SHP77 treated with DMSO at 0.1 percent for 48 hours (cell line): Measurements from ENCODE around the gene PTPRU.

Source experiments
- DNase-seq: peaks from one replicate; lab custom pipeline; 2025; lab: John Stamatoyannopoulos, UW

The PTPRU gene

GRCh38 chr1:29245876-29246275, 9.6 kb downstream of the PTPRU start:
- DNase-seq: no peak

- DNase-seq: no peak
These were observed 10.7 kb downstream of the PTPRU start for GRCh38 chr1:29247044-29247443.

GRCh38 chr1:29247571-29248273, 11.4 kb downstream of the PTPRU start:
- no peak for DNase-seq

GRCh38 chr1:29248409-29248808, 12.1 kb downstream of the PTPRU start:
- DNase-seq: no peak

DNA sequence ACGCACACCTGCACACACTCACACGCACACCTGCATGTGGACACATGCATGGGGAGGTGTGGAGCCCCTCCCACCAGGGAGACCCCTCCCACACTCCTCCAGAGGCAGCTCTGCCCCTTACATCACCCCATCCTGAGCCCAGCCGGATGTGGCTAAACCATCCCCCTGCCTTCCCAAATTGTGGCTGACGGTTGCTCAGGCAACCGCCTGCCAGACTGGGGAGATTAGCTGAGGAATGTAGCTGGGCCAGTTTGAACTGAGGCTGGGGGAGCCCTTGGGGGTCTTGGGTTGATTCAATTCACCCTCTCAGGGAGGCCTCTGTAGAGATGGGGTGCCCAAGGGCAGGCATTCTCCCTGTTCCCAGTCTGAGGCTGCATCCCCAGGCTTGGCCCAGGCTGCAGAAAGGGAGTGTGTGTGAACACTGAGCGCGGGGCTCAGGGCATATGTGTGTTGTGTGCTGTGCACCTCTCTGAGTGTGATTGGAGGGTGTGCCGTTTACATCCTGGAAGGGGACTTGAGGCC, 12.9 kb downstream of the PTPRU start:
- DNase-seq: no peak

- no peak for DNase-seq
These were observed 13.7 kb downstream of the PTPRU start for GRCh38 chr1:29249951-29250581.

- no peak for DNase-seq
These were observed 15.1 kb downstream of the PTPRU start for GRCh38 chr1:29251164-29252124.

GRCh38 chr1:29253180-29253579, 16.9 kb downstream of the PTPRU start:
- DNase-seq: no peak

GRCh38 chr1:29254346-29254745, 18.0 kb downstream of the PTPRU start:
- DNase-seq: no peak

DNA sequence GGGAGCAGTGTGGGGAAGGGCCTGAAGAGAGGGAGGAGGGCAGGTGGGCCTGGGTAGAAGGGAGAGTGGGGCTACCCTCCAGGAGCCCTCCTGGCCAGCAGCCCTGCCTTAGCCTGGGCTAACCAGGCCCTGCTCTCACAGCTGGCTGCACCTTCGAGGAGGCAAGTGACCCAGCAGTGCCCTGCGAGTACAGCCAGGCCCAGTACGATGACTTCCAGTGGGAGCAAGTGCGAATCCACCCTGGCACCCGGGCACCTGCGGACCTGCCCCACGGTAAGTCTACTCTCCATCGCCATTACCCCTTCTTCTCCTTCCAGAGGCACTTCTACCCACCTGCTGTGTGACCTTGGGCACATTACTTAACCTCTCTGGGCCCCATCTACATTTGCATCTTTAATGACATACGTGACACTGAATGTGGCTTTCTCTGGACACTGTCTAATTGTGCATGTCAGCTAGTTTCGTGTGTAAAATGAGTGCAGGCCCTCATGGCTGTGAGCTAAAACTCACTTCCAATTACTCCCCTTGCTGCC, 18.9 kb downstream of the PTPRU start:
- no peak for DNase-seq

- no peak for DNase-seq
These were observed 20.1 kb downstream of the PTPRU start for GRCh38 chr1:29256394-29256793.

DNA sequence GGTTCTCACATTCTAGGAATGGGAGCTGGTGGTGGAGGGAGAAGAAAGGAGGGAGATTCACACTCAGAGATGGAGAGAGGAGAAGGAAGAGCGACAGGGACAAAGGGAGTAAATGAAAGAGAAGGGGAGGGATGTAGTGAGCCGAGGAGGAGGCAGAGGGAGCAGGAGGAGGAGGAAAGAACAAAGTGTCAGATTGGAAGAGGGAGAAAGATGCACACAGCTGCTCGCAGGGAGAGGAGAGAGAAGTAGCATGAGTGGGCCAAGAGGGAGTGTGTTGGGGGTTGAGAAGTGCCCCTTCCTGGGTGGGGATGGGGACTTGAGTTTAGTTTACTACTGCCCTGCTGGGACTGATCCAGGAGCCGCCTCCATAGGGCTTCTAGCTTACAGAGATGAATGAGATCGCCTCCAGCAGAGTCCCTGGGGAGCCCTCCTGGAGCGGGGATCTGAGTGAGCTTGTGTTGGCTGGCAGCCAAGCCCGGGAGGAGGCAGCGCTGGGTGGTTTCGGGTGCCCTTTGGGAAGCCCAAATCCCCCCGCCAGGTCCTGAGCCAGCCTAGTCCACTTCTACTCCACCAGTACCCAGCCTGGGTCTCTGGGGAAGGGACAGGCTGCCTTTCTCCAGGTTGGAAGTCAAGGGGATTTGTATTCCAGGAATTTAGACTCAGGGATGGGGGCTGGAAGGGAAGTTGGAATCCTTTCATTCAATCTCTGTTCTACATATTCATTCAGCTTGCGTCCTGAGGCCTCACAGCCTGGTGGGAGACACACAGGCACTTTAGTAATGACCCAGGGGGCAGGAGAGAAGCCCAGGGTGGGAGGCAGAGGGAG, 20.9 kb downstream of the PTPRU start:
- DNase-seq: no peak

GRCh38 chr1:29258189-29258975, 22.1 kb downstream of the PTPRU start:
- DNase-seq: no peak

GRCh38 chr1:29258976-29259801, 22.9 kb downstream of the PTPRU start:
- no peak for DNase-seq

DNA sequence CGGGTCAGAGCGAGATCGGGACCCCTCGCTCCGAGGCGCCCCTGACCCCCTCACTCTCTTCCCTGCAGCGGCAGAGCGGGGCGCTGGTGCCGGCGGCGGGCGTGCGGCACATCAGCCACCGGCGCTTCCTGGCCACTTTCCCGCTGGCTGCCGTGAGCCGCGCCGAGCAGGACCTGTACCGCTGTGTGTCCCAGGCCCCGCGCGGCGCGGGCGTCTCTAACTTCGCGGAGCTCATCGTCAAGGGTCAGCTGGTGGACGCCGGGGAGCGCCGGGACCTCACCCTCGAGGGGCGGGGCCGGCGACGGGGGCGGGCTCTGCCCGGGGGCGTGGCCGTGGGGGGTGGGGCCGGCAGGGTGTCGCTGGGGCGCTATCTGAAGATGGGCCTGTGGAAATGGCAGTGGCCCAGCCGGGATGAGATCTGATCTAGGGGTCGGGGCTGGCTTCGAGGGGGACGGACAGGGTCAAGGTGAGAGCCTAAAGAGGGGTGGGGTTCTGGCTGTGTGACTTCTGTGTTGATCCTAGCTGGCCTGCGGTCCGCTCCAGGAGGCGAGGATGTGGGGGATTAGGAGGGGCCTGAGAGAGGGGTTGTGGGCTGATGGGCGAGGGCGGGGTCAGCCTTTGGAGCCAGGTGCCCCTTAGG, 23.6 kb downstream of the PTPRU start:
- DNase-seq: no peak

DNA sequence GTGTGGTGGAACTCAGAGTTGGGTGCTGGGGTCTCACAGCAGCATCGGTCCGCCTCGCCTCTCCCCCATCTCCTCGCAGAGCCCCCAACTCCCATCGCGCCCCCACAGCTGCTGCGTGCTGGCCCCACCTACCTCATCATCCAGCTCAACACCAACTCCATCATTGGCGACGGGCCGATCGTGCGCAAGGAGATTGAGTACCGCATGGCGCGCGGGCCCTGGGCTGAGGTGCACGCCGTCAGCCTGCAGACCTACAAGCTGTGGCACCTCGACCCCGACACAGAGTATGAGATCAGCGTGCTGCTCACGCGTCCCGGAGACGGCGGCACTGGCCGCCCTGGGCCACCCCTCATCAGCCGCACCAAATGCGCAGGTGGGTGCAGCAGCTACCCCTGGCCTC, 24.2 kb downstream of the PTPRU start:
- DNase-seq: no peak

- DNase-seq: no peak
These were observed 28.6 kb downstream of the PTPRU start for GRCh38 chr1:29264773-29265389.

GRCh38 chr1:29266912-29267311, 30.6 kb downstream of the PTPRU start:
- no peak for DNase-seq
